PC-9 (cell line): Measurements from ENCODE around the gene RARB. TPM values are rescaled to one million over a fixed set of nuclear protein-coding genes. Genes with fewer than 3 reads are reported as not detected.

Source experiments
- BruUV-seq: library from RNA; stranded (reverse); fragments of 400-500 nt; replicated peaks from 2 replicates; lab custom pipeline; 2021; lab: Mats Ljungman, UMichigan
- CTCF ChIA-PET: fragments of 300-600 bp; sonication (Branson Sonifier 250); formaldehyde crosslinking; loops from one replicate; lab custom pipeline; 2022; ENCODE audit warnings: antibody characterized with exemption; lab: Charles Lee
- POLR2A ChIA-PET: fragments of 300-600 bp; sonication (Branson Sonifier 250); formaldehyde crosslinking; loops from one replicate; lab custom pipeline; 2022; ENCODE audit warnings: antibody characterized with exemption; ENCODE audit not compliant: unreplicated experiment; lab: Charles Lee
- DNase-seq, 2 experiments: peaks; one replicate each; pipeline versions ENCODE4 v3.0.0 to v3.0.0-alpha.2; 2015 to 2022; ENCODE audit warnings: mixed read lengths in 1 of 2
- H2AFZ ChIP-seq: fragments of 200-600 bp; sonication (generic); 2 replicates; pipeline ENCODE4 v1.8.1; 2017; ENCODE audit warnings: antibody characterized with exemption
- H3F3A ChIP-seq: fragments of 200-600 bp; sonication (generic); 2 replicates; pipeline ENCODE4 v1.8.1; 2017; ENCODE audit warnings: antibody characterized with exemption, mild to moderate bottlenecking, low read depth; ENCODE audit not compliant: insufficient read depth
- H3K27ac ChIP-seq: fragments of 200-600 bp; sonication (generic); 2 replicates; pipeline ENCODE4 v1.6.1; 2016; ENCODE audit warnings: mixed run types
- H3K27me3 ChIP-seq: fragments of 200-600 bp; sonication (generic); 2 replicates; pipeline ENCODE4 v1.6.1; 2016; ENCODE audit warnings: low read depth, mixed run types; ENCODE audit not compliant: insufficient read depth
- H3K36me3 ChIP-seq: fragments of 200-600 bp; sonication (generic); 2 replicates; pipeline ENCODE4 v1.6.1; 2016; ENCODE audit warnings: low read depth, mixed run types
- H3K4me1 ChIP-seq: fragments of 200-600 bp; sonication (generic); replicated peaks from 2 replicates; pipeline ENCODE4 v1.6.1; 2016; ENCODE audit warnings: mixed run types; ENCODE audit not compliant: insufficient read depth
- H3K4me2 ChIP-seq: fragments of 200-600 bp; sonication (generic); 2 replicates; pipeline ENCODE4 v1.6.1; 2017; ENCODE audit warnings: mixed run types
- H3K4me3 ChIP-seq: fragments of 200-600 bp; sonication (generic); 2 replicates; pipeline ENCODE4 v1.6.1; 2016; ENCODE audit warnings: mixed run types
- H3K79me2 ChIP-seq: fragments of 200-600 bp; sonication (generic); 2 replicates; pipeline ENCODE4 v1.6.1; 2017; ENCODE audit warnings: low read depth, mixed run types
- H3K9me2 ChIP-seq: fragments of 200-600 bp; sonication (generic); 2 replicates; pipeline ENCODE4 v1.8.1; 2017; ENCODE audit warnings: mild to moderate bottlenecking; ENCODE audit not compliant: insufficient read depth
- H3K9me3 ChIP-seq: fragments of 200-600 bp; sonication (generic); 2 replicates; pipeline ENCODE4 v1.8.1; 2016; ENCODE audit warnings: low read depth; ENCODE audit not compliant: insufficient read depth
- H4K20me1 ChIP-seq: fragments of 200-600 bp; sonication (generic); 2 replicates; pipeline ENCODE4 v1.8.1; 2017; ENCODE audit not compliant: insufficient read depth
- EZH2 ChIP-seq: fragments of 200-600 bp; sonication (generic); IDR thresholded peaks from 2 replicates; pipeline ENCODE4 v1.8.0; 2017; ENCODE audit warnings: antibody characterized with exemption, low read depth
- intact Hi-C: fragments of 100-400 bp; cut with micrococcal nuclease; formaldehyde crosslinking; loops from one replicate; pipeline ENCODE4 v1.10.0; 2022; ENCODE audit not compliant: unreplicated experiment
- total RNA-seq: library from RNA; stranded (reverse); gene quantifications from 2 replicates; pipeline ENCODE4 v1.2.3, GENCODE V29; 2021
- TF ChIP-seq, protein P1 (sequence below): fragments of 200-600 bp; sonication (generic); conservative IDR thresholded peaks from 2 replicates; pipeline ENCODE4 v1.6.1; 2017; ENCODE audit warnings: mixed run types, antibody characterized with exemption, mild to moderate bottlenecking, moderate library complexity

RARB gene
- total RNA-seq, 1 experiment from 2014 or later = 1.0 TPM

DNA sequence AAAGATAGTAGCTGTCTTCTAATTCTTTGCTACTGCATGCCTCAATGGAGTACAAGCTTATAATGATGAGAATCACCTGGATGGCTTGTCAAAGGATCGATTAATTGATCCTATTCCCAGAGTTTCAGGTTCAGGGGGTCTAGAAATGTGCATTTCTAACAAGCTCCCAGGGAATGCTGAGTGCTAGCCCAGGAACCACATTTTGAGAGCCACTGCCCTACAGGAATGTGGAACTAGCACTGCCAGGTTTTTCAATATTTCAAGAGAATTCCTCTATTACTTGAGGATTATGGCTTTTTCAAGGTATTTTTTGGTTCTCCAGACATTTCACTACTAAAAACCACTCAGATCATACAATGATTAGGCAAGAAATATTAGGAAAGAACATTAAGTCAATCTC, 52.7 kb downstream of the RARB start:
- Histone ChIP-seq H3K4me1 (no peaks in the 10 kb centered on the region), H2AFZ (no peak overlapping the region), H4K20me1 (no peaks in the 10 kb centered on the region), H3K79me2 (no peaks in the 10 kb centered on the region), H3K9me3 (no peaks in the 10 kb centered on the region), H3K27me3 (no peaks in the 10 kb centered on the region), H3K9me2 (no peaks in the 10 kb centered on the region), H3K27ac (no peak overlapping the region), H3K4me3 (no peak overlapping the region), H3F3A (no peaks in the 10 kb centered on the region), H3K36me3 (no peaks in the 10 kb centered on the region), H3K4me2 (no peak overlapping the region)
- no peak for DNase-seq
- ChIA-PET POLR2A (no interaction called here), CTCF (interaction anchor here (0.6 kb wide), 1 partner anchor 22 kb away, joined by 3 read pairs; no protein-coding TSS in a partner anchor)
- TF ChIP-seq EZH2 = no peak
- TF ChIP-seq, protein P1, sequence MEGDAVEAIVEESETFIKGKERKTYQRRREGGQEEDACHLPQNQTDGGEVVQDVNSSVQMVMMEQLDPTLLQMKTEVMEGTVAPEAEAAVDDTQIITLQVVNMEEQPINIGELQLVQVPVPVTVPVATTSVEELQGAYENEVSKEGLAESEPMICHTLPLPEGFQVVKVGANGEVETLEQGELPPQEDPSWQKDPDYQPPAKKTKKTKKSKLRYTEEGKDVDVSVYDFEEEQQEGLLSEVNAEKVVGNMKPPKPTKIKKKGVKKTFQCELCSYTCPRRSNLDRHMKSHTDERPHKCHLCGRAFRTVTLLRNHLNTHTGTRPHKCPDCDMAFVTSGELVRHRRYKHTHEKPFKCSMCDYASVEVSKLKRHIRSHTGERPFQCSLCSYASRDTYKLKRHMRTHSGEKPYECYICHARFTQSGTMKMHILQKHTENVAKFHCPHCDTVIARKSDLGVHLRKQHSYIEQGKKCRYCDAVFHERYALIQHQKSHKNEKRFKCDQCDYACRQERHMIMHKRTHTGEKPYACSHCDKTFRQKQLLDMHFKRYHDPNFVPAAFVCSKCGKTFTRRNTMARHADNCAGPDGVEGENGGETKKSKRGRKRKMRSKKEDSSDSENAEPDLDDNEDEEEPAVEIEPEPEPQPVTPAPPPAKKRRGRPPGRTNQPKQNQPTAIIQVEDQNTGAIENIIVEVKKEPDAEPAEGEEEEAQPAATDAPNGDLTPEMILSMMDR = no peak
- intact Hi-C loops = no loop called here
- no TSS peak for BruUV-seq

DNA sequence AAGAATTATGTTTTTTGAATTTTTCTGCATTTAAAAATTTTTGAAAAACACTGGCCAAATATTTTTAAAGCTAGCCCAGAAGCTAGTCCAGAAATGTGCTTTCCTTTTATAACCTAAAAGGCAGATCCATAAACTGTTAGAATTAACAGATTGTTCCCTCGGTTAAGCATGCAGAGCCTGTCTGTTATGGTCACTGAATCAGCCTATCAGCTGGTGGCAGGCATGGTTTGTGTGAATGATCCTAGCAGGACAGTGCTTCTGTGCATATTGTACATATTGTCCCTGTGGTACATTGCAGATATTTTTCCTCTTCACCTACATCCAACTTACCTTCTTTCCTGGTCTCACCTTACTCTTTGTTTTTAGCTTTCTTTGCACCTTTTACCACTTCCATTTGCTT, 53.3 kb downstream of the RARB start:
- H3F3A ChIP-seq = no peaks in the 10 kb centered on the region
- H3K27ac ChIP-seq = no peak overlapping the region
- TF ChIP-seq EZH2 = no peak
- TF ChIP-seq, protein P1 = no peak
- BruUV-seq = no TSS peak
- no peaks in the 10 kb centered on the region for H3K9me2 ChIP-seq
- H3K4me2 ChIP-seq = no peak overlapping the region
- no peaks in the 10 kb centered on the region for H3K27me3 ChIP-seq
- H3K36me3 ChIP-seq = no peaks in the 10 kb centered on the region
- H3K79me2 ChIP-seq = no peaks in the 10 kb centered on the region
- no peak for DNase-seq
- H2AFZ ChIP-seq = no peak overlapping the region
- POLR2A ChIA-PET = no interaction called here
- no peaks in the 10 kb centered on the region for H3K4me1 ChIP-seq
- CTCF ChIA-PET = no interaction called here
- H3K9me3 ChIP-seq = no peaks in the 10 kb centered on the region
- H3K4me3 ChIP-seq = no peak overlapping the region
- H4K20me1 ChIP-seq = no peaks in the 10 kb centered on the region
- intact Hi-C loops = no loop called here

DNA sequence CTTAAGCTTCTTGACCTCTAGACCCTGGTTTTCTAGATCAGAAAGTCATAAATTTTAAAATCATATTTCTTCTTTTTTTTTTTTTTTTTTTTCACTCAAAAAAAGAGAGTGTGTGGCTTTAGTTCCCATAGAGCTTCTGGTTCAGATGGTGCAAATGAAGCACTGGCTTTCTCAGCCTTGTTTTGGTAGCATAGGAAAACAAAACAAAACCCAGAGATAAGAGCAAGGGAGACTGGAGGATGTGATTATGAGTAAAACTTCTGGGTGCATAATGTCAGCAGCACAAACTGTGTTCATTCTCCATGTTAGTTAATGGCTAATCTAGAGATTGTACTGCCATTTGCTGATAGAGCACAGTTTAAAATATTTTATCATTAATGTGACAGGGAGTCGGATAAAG, 55.4 kb downstream of the RARB start:
- POLR2A ChIA-PET = no interaction called here
- Histone ChIP-seq H4K20me1 (no peaks in the 10 kb centered on the region), H3K36me3 (no peaks in the 10 kb centered on the region), H3K4me3 (no peak overlapping the region), H3K27me3 (no peaks in the 10 kb centered on the region), H3K4me1 (no peaks in the 10 kb centered on the region), H3K79me2 (no peaks in the 10 kb centered on the region), H3K4me2 (no peak overlapping the region), H3K9me2 (no peaks in the 10 kb centered on the region), H2AFZ (no peak overlapping the region), H3K27ac (no peak overlapping the region), H3F3A (no peaks in the 10 kb centered on the region), H3K9me3 (no peaks in the 10 kb centered on the region)
- BruUV-seq = no TSS peak
- no peak for DNase-seq
- intact Hi-C loops = no loop called here
- CTCF ChIA-PET = interaction anchor here (0.6 kb wide), 1 partner anchor 17 kb away, joined by 5 read pairs; no protein-coding TSS in a partner anchor
- TF ChIP-seq, protein P1 = no peak
- TF ChIP-seq EZH2 = no peak
